ENCODE results near the gene STXBP6. TPM values are rescaled to one million over a fixed set of nuclear protein-coding genes. Genes with fewer than 3 reads are reported as not detected.

The STXBP6 gene
- total RNA-seq, 4 donors from 2014 or later: 2.6 to 5.5 (median 4.4) TPM

DNA sequence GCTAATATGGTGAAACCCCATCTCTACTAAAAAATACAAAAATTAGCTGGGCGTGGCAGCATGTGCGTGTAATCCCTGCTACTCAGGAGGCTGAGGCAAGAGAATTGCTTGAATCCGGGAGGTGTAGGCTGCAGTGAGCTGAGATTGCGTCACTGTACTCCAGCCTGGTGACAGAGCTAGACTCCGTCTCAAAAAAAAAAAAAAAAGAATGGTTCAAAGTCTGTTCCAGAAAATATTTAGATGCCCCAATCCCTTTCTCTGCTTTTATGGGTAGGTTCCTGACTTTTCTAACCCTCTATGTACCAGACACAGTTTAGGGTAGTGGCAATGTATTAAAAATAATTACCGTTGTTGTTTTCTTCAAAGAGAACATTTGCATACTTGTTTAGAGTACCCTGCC is 161.4 kb downstream of the STXBP6 start:
- Histone ChIP-seq H3K27ac (no peak overlapping the region), H3K27me3 (no peaks in the 10 kb centered on the region), H3K36me3 (no peaks in the 10 kb centered on the region), H3K4me1 (peaks cover 0 to 10% of the 10 kb centered on the region in 2 donors), H3K9me3 (peaks cover 0 to 5% (median 0%) of the 10 kb centered on the region in 3 donors), H3K4me3 (no peak overlapping the region)
- in situ Hi-C loops (cut with MboI; ENCODE audit: low sequenced_read_pairs in 4 of 4) (no loop called here), intact Hi-C loops (cut with DNase I; ENCODE audit: low total_unique reads) (no loop called here)
- DNase-seq (no peak), ATAC-seq (no peak)
- TF ChIP-seq, protein P1, sequence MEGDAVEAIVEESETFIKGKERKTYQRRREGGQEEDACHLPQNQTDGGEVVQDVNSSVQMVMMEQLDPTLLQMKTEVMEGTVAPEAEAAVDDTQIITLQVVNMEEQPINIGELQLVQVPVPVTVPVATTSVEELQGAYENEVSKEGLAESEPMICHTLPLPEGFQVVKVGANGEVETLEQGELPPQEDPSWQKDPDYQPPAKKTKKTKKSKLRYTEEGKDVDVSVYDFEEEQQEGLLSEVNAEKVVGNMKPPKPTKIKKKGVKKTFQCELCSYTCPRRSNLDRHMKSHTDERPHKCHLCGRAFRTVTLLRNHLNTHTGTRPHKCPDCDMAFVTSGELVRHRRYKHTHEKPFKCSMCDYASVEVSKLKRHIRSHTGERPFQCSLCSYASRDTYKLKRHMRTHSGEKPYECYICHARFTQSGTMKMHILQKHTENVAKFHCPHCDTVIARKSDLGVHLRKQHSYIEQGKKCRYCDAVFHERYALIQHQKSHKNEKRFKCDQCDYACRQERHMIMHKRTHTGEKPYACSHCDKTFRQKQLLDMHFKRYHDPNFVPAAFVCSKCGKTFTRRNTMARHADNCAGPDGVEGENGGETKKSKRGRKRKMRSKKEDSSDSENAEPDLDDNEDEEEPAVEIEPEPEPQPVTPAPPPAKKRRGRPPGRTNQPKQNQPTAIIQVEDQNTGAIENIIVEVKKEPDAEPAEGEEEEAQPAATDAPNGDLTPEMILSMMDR (IDR thresholded peaks at IDR 0.05 in 4 of 5, conservative IDR thresholded peaks at IDR 0.05 in 1 of 5): no peak
- TF ChIP-seq POLR2A (IDR thresholded peaks at IDR 0.05): no peak

DNA sequence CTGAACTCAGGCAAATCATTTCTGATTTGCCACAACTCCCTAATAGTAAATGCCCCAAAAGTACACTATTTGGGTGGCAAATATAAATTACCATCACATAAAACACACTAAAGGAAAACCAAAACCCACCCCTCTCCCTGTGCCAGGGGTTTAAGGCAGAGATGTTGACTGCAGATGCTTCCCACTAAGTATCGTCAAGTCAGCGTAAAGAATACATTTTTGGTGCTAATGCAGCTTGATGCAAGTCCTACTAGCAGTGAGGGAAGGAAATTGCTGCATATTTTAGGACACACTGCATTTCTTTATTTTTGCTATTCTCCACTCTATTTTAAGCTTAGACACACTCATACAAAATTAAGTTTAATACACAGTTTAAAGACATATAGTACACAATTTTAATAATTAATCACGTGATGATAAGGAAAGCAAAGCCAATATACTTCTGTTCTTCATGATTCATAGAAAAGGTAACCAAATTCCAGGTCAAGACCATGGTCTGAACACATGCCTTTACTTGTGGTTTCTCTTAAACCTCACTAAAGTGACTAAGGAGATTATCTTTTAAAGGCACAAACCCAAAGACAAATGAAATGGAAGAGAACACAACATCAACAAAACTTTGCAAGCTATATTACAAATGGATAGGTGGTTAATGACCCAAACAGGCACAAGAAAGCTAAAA is 162.2 kb downstream of the STXBP6 start:
- in situ Hi-C loops (cut with MboI; ENCODE audit: low sequenced_read_pairs in 4 of 4): no loop called here
- Histone ChIP-seq H3K4me1 (peaks cover 0 to 5% of the 10 kb centered on the region in 2 donors), H3K27me3 (no peaks in the 10 kb centered on the region), H3K9me3 (peaks cover 0 to 5% (median 0%) of the 10 kb centered on the region in 3 donors), H3K27ac (no peak overlapping the region), H3K4me3 (no peak overlapping the region), H3K36me3 (no peaks in the 10 kb centered on the region)
- DNase-seq (no peak), ATAC-seq (no peak)
- TF ChIP-seq, protein P1 (IDR thresholded peaks at IDR 0.05 in 4 of 5, conservative IDR thresholded peaks at IDR 0.05 in 1 of 5): no peak
- intact Hi-C loops (cut with DNase I; ENCODE audit: low total_unique reads): no loop called here

DNA sequence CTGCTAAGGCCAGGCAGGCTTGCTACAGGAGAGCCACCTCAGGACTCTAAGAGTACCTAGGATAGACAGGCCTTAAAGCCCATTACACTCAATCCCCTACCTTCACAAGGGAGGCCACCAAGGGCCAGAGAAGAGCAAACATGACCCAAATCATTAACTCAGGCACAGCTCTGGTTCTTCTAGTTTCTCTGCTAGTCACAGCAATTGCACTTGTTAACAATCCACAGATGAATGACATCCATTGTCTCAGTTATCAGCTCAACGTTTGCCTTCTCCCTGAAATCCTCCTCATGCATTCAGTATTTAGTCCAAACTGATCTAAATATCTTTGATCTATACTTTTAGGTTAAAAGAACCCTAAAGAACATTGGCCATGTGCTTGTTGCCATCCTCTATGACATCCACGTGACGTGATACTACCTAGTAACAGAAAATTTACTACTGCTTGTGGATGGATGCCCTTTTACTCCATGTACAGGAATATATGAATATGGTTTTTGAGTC is 164.5 kb downstream of the STXBP6 start:
- in situ Hi-C loops (cut with MboI; ENCODE audit: low sequenced_read_pairs in 4 of 4): no loop called here
- peaks cover 0 to 9% of the 10 kb centered on the region in 2 donors for H3K4me1 ChIP-seq
- intact Hi-C loops (cut with DNase I; ENCODE audit: low total_unique reads): no loop called here

DNA sequence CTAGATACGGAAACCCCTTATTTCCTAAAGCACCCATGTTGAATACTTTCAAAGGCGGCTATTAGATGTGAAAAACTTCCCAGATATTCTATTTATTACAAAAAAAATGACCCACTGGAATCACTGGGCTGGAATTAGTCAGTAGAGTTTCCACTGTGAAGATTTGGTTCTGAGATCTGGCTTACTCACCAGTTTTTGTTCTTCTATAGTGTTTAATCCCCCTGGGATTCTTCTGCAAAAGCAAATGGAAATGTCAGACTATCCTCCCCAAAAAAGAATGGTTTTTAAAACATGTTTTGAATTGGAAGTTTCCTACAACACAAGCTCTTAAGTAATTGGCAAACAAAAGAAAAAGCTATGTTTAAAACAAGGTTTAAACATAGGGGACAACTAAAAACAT is 166.4 kb downstream of the STXBP6 start:
- ATAC-seq (no peak), DNase-seq (no peak)
- H3K27ac ChIP-seq: no peak overlapping the region
- no peaks in the 10 kb centered on the region for H3K9me3 ChIP-seq
- in situ Hi-C loops (cut with MboI; ENCODE audit: low sequenced_read_pairs in 4 of 4) (no loop called here), intact Hi-C loops (cut with DNase I; ENCODE audit: low total_unique reads) (no loop called here)
- no peaks in the 10 kb centered on the region for H3K27me3 ChIP-seq
- H3K36me3 ChIP-seq: no peaks in the 10 kb centered on the region
- peaks cover 0 to 9% of the 10 kb centered on the region in 2 donors for H3K4me1 ChIP-seq
- TF ChIP-seq POLR2A (IDR thresholded peaks at IDR 0.05): no peak
- TF ChIP-seq, protein P1 (IDR thresholded peaks at IDR 0.05 in 4 of 5, conservative IDR thresholded peaks at IDR 0.05 in 1 of 5): no peak
- no peak overlapping the region for H3K4me3 ChIP-seq

More for the DNA sequence above, 164.5 kb downstream of the STXBP6 start:
- Histone ChIP-seq H3K27ac (no peak overlapping the region), H3K4me3 (no peak overlapping the region), H3K9me3 (no peaks in the 10 kb centered on the region), H3K36me3 (no peaks in the 10 kb centered on the region), H3K27me3 (no peaks in the 10 kb centered on the region)
- DNase-seq (no peak), ATAC-seq (no peak)
- TF ChIP-seq, protein P1 (IDR thresholded peaks at IDR 0.05 in 4 of 5, conservative IDR thresholded peaks at IDR 0.05 in 1 of 5): no peak
- TF ChIP-seq POLR2A (IDR thresholded peaks at IDR 0.05): no peak
